NCI-H2081 treated with DMSO at 0.1 percent for 48 hours (cell line): ENCODE measurements around the gene HDGF.

Source experiments
- DNase-seq: peaks from one replicate; lab custom pipeline; 2025; lab: John Stamatoyannopoulos, UW

HDGF gene

DNA sequence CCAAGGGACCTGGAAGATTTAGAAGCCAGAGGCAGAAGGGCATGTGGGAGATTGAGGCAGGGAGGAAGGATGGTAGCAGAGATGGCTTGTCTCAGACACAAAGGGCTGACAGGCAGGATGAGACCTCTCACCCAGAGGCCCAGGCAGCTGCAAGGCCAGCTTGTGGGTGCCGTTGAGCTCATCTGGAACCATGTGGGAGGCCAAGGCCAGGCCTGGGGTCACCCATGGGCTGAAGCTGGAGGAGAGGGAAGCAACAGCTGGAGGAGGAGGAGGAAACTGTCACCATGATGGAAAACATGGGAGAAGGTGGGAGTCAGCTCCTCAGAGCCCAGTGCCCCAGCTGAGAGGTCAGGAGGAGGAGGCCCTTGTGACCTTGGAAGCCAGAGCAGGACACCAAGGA, 52.5 kb downstream of the HDGF start:
- DNase-seq: no peak

DNA sequence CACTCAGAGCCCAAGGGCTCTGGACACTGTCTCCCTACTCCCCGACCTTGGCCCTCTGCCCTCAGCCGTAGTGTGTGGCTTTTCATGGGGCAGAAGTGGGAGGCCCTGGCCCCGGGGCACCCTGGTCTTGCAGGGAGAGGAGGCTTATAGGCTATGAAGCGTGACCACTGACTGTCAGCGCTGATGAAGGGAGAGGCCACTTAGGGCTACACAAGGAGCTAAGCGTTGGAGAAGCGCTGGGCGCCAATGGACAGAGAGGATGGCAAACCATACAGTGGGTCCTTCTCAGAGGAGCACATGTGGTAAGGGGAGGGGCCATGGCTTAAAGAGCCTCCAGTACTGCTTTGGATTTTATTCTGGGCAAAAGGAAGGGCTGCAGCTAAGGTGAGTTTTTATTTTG, 54.0 kb downstream of the HDGF start:
- no peak for DNase-seq

DNA sequence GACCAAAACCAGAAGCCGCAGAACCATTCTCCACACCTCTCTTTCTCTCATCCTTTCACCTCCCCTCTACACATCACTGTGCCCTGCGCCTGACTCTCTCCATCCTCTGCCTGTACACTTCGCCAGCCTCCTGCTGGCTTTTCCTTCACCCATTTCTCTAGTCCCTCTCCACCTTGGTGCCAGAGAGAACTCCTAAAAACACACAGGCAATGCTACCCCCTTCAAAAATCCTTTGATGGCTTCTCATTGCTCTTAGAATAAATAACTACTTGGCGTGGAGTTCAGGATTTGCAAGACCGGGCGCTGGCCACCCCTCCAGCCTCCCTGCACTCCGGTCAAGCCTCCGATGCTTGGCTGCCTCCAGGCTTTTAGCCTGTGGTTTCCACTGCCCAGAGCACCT, 54.7 kb downstream of the HDGF start:
- no peak for DNase-seq

GRCh38 chr1:156694690-156694962, 56.8 kb downstream of the HDGF start:
- no peak for DNase-seq

DNA sequence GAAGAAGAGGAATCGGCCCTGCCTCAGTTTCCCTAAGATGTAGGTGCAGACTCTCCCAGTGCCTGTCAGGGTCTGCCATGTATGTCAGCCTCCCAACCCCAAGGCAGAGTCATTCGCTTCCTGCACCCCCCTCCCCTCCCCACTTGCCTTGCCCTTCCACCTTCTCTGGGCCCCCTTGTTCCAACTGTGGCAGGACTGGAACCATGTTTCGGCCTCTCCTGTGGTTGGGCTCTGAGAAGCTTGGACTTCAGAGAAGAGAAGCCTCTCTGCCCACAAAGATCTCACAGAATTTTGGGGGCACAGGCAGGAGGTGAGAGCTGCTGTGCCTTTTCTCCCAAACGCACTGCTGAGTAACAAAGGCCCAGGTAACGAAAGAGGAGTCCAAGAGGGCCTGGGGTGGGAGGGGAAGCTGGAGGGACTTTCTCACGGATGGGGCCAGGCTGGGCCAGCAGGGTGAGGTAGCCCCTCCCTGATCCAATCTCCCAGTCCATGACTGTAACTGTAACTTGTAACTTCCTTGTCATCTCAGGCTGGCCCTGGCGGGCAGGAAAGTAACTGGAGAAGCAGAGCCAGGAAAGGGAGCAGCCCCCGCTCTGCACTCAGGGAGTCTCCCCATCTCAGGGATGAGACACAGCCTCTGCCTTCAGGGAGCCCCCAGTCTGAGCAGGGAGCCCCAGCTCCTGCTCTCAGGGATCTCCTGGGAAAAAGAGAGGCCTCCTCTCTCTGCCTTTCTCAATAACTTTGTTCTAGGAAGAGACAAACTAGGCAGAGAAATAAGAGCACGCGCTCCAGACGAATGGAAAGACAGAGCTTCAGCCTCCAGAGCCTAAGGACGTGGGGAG, 57.4 kb downstream of the HDGF start:
- no peak for DNase-seq

- no peak for DNase-seq
Measured at GRCh38 chr1:156692925-156693847, 58.3 kb downstream of the HDGF start.

DNA sequence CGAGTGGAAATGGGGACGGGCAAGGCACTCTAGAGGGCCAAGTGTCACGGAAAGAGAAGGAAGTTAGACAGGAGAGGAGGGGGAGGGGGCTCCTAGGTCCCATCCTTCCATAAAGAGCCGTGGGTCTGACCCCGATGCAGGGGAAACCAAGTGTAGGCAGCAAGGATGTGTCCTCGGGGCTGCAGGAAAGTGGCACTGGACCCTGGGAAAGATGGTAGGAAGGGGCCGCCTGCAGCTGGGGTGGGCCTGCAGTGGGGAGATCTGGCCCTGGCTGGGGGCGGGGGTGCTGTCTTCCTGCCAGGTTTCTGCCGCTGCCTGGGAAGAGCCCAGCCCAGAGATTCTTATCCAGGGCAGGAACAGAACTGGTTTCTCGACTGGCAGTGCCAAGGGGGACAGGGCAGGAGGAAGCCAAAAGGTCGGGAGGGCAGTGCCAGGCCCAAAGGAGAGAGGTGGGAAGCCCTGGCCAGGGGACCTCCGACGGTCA, 59.0 kb downstream of the HDGF start:
- DNase-seq: no peak
